WERI-Rb-1 (cell line): ENCODE measurements around the gene FCGR2B.

ENCODE experiments used
- DNase-seq: peaks from one replicate; pipeline ENCODE4 v3.0.0-alpha.2; 2020
- H3K27ac ChIP-seq: fragments of 250-450 bp; sonication (Bioruptor Pico); 2 replicates; pipeline ENCODE4 v1.5.1; 2020; ENCODE audit warnings: mild to moderate bottlenecking, moderate library complexity
- H3K27me3 ChIP-seq: fragments of 250-450 bp; sonication (Bioruptor Pico); 2 replicates; pipeline ENCODE4 v1.5.1; 2021; ENCODE audit warnings: mild to moderate bottlenecking, low read depth, moderate library complexity; ENCODE audit not compliant: insufficient read depth, severe bottlenecking
- H3K36me3 ChIP-seq: fragments of 250-450 bp; sonication (Bioruptor Pico); 2 replicates; pipeline ENCODE4 v1.5.1; 2020; ENCODE audit warnings: mild to moderate bottlenecking, moderate library complexity
- H3K4me3 ChIP-seq: 2 replicates; pipeline ENCODE4 v1.5.1; 2011; ENCODE audit warnings: low read depth, mild to moderate bottlenecking, control low read depth, low read length
- H3K9me3 ChIP-seq: fragments of 250-450 bp; sonication (Bioruptor Pico); 2 replicates; pipeline ENCODE4 v1.5.1; 2021; ENCODE audit warnings: mild to moderate bottlenecking, moderate library complexity; ENCODE audit not compliant: severe bottlenecking
- TF ChIP-seq, protein P1 (sequence below): IDR thresholded peaks from 2 replicates; pipeline ENCODE4 v1.5.1; 2011; ENCODE audit warnings: low read depth, mild to moderate bottlenecking, control low read depth, inconsistent platforms, low read length

FCGR2B gene

GRCh38 chr1:161726473-161727255, 63.7 kb downstream of the FCGR2B start:
- H3K36me3 ChIP-seq: no peaks in the 10 kb centered on the region; the same call in 1 of the 2 replicates
- H3K27ac ChIP-seq: no peak overlapping the region
- peak; percentile 90 for DNase-seq
- H3K27me3 ChIP-seq: peaks cover 99% of the 10 kb centered on the region
- TF ChIP-seq, protein P1, sequence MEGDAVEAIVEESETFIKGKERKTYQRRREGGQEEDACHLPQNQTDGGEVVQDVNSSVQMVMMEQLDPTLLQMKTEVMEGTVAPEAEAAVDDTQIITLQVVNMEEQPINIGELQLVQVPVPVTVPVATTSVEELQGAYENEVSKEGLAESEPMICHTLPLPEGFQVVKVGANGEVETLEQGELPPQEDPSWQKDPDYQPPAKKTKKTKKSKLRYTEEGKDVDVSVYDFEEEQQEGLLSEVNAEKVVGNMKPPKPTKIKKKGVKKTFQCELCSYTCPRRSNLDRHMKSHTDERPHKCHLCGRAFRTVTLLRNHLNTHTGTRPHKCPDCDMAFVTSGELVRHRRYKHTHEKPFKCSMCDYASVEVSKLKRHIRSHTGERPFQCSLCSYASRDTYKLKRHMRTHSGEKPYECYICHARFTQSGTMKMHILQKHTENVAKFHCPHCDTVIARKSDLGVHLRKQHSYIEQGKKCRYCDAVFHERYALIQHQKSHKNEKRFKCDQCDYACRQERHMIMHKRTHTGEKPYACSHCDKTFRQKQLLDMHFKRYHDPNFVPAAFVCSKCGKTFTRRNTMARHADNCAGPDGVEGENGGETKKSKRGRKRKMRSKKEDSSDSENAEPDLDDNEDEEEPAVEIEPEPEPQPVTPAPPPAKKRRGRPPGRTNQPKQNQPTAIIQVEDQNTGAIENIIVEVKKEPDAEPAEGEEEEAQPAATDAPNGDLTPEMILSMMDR: peak; percentile 22
- peaks cover 2% of the 10 kb centered on the region for H3K9me3 ChIP-seq
- H3K4me3 ChIP-seq: peak overlapping the region; percentile 54

- peaks cover 99% of the 10 kb centered on the region for H3K27me3 ChIP-seq
- H3K4me3 ChIP-seq: peak overlapping the region; percentile 54
- no peaks in the 10 kb centered on the region; the same call in 1 of the 2 replicates for H3K36me3 ChIP-seq
- H3K27ac ChIP-seq: no peak overlapping the region
- TF ChIP-seq, protein P1: no peak
- H3K9me3 ChIP-seq: no peaks in the 10 kb centered on the region
- no peak for DNase-seq
Observed at GRCh38 chr1:161727256-161727924, 64.4 kb downstream of the FCGR2B start.
